ENCODE data around the gene ABHD14A.
A peak's percentile ranks its signal among the peaks of the same experiment; 100 is the strongest.

DNA sequence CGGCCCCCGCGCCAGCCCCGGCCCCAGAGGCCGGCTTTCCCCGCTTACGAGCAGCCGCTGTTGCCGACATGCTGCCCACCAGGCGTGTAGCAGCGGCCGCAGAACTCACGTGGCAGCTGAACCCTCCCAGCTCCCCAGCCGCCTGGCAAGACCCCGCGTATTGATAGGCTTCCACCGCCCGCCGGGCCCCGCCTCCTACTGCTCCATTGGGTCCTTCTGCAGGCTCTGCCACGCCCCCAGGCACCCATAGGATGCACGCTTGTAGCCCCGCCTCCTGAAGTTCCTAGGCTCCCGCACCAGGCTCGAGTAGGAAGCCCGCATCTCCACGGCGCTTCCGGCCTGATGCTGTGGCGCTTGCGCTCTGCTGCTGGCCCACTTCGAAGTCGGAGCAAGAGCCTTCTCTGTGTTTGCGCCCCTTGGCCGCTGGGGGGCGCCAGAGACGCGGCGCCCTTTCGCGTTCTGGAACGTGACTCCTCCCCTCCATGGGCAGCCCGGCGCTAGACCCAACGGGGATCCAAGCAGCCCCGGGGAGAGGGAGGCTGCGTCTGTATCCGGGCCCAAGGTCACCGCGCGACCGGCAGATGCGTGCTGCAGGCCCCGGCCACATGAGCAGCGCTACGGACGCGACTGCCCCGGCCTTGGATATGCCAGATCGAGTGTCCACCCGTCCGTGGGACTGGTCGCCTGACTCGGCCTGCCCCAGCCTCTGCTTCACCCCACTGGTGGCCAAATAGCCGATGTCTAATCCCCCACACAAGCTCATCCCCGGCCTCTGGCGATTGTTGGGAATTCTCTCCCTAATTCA lies 32.9 kb upstream of the ABHD14A start, which contains the start of the genes PARP3 and RRP9:
- TF ChIP-seq, protein P1, sequence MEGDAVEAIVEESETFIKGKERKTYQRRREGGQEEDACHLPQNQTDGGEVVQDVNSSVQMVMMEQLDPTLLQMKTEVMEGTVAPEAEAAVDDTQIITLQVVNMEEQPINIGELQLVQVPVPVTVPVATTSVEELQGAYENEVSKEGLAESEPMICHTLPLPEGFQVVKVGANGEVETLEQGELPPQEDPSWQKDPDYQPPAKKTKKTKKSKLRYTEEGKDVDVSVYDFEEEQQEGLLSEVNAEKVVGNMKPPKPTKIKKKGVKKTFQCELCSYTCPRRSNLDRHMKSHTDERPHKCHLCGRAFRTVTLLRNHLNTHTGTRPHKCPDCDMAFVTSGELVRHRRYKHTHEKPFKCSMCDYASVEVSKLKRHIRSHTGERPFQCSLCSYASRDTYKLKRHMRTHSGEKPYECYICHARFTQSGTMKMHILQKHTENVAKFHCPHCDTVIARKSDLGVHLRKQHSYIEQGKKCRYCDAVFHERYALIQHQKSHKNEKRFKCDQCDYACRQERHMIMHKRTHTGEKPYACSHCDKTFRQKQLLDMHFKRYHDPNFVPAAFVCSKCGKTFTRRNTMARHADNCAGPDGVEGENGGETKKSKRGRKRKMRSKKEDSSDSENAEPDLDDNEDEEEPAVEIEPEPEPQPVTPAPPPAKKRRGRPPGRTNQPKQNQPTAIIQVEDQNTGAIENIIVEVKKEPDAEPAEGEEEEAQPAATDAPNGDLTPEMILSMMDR (conservative IDR thresholded peaks at IDR 0.05; ENCODE audit: low read depth, low read length), result peak; percentile 99
- TF ChIP-seq RFX5 (IDR thresholded peaks at IDR 0.05; ENCODE audit: low read depth, low read length) (no peak), MAZ (IDR thresholded peaks at IDR 0.05; ENCODE audit: borderline replicate concordance, low read depth, low read length) (peak; percentile 66), RAD21 (IDR thresholded peaks at IDR 0.05; ENCODE audit: low read length) (peak; percentile 97), MXI1 (IDR thresholded peaks at IDR 0.05; ENCODE audit: borderline replicate concordance, low read depth, low read length) (peak; percentile 100)
- TF ChIP-seq, protein P2, sequence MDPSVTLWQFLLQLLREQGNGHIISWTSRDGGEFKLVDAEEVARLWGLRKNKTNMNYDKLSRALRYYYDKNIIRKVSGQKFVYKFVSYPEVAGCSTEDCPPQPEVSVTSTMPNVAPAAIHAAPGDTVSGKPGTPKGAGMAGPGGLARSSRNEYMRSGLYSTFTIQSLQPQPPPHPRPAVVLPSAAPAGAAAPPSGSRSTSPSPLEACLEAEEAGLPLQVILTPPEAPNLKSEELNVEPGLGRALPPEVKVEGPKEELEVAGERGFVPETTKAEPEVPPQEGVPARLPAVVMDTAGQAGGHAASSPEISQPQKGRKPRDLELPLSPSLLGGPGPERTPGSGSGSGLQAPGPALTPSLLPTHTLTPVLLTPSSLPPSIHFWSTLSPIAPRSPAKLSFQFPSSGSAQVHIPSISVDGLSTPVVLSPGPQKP (IDR thresholded peaks at IDR 0.05; ENCODE audit: borderline replicate concordance, low read depth, low read length), result no peak
